Ramos (cell line): ENCODE results near the gene ZBTB20.

Source experiments
- in situ Hi-C: fragments of 300-500 bp; cut with MboI; formaldehyde crosslinking; loops from one replicate; pipeline ENCODE4 v1.14.3; 2022; ENCODE audit warnings: low sequenced_read_pairs; ENCODE audit not compliant: unreplicated experiment

The ZBTB20 gene

DNA sequence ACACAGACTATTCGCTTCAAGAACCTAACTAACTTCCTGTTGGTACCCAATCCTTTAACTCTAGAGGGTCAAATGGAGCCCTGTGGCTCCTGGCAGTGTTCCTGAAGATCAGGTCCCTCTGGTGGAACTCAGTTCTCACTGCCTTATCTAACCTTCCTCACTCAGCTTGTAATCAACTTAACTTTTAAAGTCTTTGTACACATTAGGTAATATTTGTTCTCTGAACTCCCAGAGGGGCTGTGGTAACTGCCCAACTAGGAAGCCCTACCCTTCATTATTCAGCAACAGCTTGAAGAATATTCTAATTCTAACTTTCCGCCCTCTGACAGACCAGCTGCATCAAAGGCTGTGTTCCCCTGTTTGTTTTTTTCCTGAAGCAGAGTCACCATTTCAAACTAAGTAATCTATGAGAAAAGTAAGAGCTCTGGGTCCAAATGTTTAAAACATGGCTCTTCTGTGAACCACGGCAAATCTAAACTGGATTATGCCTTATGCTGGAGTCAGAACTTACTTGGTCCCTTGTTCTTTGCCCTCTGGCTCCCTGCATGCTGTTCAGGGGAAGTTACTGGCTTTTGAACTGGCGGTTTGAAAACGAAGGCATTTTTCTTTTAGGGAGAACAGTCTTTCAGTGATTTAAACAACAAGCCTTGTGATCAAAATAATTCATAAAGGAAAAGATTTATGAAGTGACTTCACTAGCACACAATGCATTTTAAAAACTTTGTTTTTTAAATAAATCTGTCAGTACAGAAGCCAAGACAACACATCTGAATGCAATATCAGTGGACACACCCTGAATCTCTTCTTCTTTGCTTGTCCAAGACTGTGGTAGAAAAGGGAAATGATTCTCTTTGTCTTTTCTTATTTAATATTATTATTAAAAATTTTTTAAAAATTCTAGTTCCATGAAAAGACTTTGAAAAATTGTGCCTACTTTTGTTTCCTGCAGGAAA is 487.7 kb downstream of the ZBTB20 start:
- in situ Hi-C loops, result no loop called here

DNA sequence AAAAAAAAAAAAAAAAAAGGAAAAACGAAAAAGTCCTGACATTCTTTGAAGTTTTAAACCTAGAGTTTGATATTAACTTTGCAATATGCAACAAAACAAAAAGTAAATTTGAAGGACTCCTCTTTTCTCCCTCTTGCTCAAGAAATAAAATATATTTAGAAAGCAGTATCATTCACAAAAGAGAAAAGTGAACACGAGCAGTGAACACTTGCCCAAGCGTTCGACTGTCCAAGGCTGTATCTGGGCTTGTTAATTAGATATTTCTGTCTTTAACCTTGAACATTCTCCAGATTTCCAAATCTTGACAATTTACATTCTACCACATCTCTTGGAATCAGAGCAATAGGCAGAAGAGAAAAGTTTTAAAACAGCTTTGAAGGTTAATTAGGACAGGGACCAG is 495.5 kb downstream of the ZBTB20 start:
- in situ Hi-C loops, result no loop called here

DNA sequence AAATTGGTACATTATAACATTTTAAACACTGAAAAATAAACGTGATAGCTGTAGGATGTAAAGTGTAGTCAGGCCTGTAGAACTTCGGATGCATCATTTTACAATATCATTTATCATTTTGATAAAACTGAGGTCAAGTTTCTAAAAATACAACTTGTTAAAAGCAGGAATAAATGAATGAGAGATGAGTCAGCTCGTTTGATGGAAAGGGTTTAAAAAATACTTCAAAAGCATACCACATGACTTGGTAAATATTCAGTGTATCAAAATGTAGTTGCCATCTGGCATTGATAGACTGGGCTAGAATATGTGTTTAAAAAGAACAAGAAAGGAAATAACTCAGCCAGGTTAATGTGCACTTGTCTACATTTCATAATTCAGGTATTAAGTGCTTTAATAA is 496.3 kb downstream of the ZBTB20 start:
- in situ Hi-C loops, result no loop called here

DNA sequence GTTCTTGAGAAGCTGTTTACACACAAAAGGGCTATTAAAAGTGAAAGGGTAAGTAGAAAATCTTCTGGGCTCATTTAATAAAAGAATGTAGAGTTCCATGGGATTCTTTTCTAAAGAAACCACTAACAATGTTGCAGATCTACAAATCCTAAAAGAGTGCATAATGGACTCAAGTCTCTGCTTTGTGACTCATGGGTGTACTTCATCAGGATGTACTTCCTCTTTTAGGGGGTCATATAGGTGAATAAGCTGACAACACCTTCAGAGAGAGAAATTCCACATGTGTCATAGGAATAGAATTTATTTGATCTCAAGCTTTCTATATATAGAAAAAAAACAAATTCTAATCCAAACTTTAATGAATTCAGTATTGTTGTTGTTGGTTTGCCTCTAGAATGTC is 497.8 kb downstream of the ZBTB20 start:
- in situ Hi-C loops, result no loop called here

DNA sequence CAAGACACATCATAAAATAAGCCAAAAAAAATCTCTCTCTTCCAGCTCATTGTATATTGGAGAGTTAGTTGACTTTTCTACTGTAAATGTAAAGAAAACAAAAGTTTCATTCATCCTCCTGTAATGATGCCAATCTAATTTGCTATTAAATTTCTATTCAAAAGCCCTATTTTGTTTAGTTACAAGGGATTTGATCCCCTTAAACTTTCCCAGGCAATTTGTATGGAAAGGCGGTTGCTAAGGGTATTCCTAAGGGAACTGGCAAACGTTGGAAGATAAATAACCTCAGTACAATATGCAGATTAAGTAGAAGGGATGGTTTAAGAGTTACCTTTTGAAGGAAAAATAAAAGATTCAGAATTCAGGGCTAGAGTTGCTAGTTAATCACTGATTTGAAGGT is 500.6 kb downstream of the ZBTB20 start:
- in situ Hi-C loops, result no loop called here

DNA sequence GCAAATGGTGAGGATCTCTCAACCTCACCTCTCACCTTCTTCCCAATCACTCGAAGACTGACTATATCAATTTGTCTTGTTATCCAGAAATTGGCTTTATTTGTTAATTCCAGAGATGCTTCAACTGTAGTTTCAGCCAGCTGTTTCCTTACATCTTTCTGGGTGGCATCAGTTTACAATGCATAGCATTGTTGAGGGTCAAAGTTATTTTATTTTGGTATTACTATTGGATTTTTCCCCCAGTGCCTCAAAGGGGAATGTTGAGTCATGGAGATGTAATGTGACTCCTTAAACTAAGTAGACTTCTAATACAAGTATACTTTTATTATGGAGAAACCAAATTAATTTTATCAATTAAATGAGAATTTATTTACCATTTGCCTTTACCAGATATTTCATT is 501.7 kb downstream of the ZBTB20 start:
- in situ Hi-C loops, result no loop called here

DNA sequence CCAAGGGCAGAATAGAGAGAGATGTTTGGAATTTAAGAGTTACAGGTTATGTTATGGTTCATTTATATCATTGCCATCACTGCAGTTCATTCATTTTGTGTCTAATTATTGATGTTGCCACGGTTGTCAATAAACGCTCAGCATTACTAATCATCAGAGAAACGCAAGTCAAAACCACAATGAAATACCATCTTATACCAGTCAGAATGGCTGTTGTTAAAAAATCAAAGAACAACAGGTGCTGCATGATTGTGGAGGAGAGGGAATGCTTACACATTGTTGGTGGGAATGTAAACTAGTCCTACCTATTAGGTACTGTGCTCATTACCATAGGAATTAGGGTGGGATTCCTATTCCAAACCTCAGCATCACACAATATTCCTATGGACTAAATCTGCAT is 502.7 kb downstream of the ZBTB20 start:
- in situ Hi-C loops, result no loop called here

DNA sequence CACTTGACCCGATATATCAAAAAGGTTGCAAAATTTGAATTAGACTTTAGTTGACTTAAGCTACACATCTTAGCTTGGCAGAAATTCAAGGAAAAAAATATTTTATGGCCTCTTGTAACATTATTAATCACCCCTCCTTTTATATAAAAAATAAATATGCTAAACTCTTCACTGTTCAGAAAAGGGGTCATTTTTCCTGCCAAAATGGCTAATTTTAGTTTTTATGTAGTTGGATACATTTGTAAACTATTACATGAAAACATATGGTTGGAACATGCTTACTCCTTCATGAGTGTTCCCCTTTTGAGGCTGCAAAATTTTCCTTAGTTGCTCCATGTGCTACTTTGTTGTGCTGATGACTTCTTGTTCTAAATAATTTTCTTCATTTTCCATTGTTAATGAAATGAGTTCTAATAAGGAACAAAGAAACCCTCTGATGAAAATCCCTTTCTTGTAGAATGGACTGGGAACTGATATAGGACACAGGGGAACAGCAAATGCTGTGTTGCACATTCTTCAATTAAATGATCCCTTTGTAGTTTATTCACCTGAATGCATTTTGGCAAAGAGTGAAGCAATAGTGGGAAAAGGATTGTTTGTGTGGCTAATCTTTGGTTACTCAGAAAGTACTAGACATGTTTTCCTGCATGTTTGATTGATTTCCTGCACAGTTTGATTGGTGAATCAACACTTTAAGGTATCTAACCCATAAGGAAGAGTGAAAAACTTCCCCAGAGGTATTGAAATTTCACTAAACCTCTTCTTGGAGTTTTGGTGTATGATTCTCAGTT is 503.9 kb downstream of the ZBTB20 start:
- in situ Hi-C loops, result no loop called here

DNA sequence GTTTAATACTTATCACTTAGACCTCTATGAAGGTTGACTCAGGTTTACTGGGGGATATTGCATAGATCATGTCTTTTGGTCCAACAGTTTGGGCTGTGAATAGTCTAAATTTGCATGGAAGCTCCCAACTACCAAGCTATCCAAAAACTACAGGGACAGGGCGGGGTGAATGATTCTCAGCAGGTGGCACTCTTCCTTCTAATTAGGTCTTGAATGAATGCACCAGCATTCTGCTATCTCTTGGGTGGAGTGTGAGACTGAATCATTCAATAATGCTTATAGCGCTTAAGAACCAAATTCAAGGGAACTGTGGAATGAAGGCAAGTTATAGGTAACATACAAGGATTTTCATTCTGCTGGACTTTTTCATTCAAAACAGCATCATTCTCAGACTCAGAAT is 507.0 kb downstream of the ZBTB20 start:
- in situ Hi-C loops, result no loop called here

DNA sequence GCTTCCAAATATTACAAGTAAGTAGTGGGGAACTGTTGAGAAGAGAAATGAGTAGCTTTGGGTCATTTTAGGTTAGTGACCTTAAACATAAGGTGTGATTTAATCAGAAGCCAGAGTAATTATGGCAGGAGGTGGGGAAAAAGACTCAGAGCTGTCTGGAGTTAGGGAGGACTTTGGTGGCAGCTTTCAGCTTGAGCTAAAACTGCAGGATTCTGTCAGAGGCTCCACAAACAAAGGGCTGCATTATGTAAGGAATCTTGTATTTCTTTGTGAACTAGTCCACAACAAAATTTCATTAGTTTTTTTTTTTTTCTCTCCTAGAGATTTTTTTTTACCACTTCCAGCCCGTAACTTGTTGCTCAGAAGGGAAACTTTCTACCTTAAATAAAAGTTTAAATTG is 507.9 kb downstream of the ZBTB20 start:
- in situ Hi-C loops, result no loop called here

DNA sequence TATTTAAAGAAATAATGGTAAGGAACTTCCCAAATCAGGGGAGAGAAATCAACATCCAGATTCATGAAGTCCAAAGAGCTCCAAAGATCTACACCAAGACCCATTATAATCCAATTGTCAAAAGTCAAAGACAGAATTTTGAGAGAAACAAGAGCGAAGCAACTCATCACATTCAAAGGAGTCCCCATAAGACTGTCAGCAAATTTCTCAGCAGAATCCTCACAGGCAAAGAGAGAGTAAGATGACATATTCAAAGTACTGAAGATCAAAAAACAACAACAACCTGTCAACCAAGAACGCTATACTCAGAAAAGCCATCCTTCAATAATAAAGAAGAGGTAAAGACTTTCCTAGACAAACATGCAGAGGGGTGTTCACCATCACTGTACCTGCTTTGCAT is 511.2 kb downstream of the ZBTB20 start:
- in situ Hi-C loops, result no loop called here

DNA sequence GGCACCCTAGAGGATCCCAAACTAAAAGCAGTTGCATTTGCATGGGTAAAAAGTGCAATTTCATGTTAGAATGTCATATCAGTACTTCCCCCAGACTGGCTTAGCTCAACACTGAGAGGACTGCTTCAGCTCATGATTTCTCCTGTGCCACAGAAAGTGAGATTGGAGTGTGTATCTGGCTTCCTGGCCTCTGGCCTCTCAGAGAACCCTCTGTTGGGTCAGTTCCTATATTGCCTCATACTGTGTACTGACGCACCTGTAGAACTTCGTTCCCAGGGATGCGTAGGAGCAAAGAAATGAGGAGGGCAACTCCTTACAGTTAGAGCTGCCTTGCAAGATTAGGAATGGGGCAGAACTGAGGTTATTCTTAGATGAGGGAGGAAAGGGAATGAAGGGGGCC is 512.5 kb downstream of the ZBTB20 start:
- in situ Hi-C loops, result no loop called here

DNA sequence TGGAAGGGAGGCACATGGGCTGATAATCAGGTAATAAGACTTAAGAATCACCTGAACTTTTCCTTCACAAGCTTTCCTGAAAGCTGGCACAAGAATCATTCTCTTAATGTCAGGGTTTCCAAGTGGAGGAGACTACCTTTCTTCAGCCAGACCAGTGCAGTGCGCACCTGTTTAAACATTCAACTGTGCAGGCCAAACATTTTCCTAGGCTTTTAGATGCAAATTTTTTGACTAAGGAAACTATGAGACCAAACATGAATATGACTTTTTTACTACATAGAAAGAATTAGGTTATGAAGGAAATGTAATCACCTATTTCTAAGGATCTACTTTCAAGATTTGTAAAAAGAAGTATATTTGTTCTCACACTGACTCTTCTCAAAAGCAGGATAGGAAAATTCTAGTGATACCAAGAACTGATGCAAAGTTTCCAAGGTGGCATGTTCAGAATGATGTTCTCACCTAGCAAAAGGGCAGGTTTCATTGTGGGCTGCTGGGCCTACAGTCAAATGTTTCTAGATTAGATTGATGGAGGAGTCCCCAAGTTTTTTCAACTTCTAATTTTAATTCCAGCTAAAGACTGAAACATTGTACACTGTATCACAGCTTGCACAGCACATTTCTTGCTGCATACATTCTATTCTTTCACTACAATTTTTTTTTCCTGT is 514.2 kb downstream of the ZBTB20 start:
- in situ Hi-C loops, result no loop called here

DNA sequence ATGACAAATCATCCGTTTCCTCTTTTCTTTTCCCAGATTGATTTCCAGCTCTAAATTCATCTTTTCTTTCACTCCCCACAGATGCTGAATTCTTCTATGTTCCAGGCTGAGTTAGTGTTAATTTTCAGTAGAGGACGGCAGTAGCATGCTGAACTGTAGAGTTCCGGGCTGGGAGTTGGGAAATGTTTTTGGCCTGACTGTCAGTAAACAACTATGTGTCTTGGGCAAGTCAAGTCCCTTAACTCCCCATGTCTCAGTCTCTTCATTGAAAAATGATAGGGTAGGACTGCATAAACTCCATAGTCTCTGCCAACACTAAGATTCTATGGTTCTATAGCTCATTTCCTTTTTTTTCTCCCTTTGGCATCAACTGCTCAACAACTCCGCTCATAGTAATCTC is 519.3 kb downstream of the ZBTB20 start:
- in situ Hi-C loops, result no loop called here

DNA sequence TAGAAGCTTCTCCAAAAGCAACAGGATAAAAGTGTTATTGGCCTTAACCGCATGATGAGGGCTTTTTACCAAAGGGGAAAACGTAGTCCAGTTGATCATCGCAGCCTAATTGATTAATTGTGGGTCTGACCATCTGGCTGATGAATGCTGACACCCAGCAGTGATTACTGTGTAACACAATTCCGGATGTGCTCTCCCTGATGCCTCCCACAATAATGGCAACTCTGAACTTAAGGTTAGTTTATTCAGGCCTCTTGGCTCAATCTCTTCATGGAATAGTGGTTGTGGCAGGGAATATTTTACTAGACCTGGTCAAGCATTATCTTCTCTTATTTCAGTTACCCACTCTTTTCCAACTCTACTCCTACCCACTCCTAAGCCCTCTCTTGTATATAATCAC is 520.3 kb downstream of the ZBTB20 start:
- in situ Hi-C loops, result no loop called here

DNA sequence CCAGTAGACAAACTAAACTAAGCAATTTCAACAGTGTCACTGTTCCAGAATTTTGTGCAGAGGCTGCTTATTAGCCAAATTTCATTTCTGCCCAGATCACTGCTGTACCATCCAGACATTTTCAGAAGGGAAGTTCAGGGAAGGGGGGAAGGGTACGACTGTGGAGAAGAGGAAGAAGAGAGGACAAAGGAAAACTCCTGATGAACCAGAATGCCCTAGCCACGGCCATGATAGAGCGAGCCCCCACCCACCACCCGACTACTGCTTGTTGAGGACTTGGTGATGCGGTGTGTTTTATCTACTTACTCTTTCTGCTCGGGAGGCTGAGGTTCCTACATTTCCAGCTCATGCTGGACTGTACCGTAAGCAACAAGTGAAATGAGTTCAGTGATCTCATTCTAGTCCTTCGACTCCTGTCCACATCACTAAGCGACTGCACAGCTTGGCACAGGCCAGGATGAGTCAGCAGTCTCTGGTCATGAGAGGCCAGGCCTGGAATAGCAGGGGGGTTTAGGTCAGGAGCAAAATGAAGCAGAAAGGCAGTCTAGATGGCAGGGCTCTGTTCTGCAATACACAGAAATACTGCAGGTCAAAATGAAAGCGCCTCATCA is 522.4 kb downstream of the ZBTB20 start:
- in situ Hi-C loops, result no loop called here

DNA sequence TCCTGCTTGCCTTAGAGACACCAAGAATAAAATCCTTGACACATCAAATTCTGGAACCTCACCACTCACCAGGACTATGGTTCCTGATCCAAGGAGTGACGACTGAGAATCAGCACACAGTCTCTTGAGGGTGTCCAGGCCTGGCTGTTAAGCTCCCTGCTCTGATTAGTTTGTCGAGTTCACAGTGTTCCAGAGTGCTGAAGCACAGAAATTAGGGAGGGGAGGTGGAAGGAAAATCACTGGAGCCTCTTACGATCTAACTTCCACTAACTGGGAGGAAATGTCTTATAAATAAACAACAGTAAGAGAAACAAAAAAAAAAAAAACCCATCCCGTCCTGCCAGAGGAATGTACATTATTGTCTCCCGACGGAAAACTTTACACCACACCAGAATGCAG is 523.0 kb downstream of the ZBTB20 start:
- in situ Hi-C loops, result no loop called here

DNA sequence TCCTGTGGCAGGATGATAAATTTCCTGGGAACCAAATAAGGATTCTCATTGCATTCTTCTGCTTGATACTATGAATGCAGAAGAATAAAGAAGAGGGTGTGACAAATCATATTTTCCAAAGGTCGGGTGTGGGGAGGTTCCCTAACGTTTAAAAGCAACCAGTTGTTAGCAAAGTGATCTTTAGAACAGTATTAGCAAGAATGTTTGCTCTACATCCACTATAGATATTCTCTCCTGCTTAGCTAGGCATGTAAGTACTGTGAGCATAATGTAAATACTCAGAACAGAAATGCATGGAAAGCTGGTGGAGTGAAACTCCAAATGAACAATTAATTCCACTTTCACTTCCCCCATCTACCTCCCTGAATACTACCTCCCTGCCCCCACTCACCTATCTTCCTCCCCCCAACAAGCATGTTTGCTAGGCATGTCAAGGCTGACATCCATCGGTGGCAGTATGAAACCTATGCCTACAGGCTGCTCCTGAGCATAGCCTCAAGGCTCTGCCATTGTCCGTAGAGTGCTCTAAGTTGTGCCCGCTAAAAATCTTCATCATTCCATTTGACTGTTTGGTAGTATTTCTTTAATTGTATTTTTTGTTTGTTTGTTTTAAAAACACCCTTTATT is 523.6 kb downstream of the ZBTB20 start:
- in situ Hi-C loops, result no loop called here

DNA sequence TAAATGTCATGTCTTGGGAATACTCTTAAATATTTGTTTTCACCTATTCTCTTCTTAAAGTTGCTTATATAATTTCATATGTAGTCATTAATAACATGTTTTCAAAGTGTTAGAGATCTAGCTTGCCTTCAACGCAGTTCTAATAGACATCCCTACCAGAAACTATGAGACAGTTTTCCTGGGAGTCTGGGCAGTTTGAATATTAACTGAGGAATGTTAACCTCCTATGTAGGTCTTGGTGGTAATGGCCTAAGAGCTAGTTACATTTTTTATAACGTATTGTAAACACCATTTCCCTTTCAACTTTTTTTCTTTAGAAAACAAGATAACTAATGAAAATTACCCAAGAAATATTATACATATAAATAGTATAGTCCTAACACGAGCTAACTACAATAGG is 525.1 kb downstream of the ZBTB20 start:
- in situ Hi-C loops, result no loop called here

DNA sequence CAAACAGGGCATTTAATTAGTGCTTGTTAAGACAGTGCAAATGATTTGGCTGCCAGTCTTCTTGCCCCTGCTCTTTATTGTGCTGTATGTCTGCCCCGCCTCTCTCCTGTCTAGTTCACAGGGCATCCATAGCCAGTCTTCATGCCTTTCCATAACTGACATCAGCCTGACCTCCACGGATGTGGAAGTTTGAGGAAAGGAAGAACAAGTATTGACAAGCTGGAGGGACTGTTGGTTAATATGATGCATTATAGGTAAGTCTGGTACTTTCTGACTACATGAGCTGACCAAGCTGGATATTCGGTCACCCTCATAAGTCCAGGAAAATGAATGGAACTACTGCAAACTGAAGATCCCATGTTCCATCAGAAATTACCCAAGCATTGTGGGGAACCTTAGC is 527.3 kb downstream of the ZBTB20 start:
- in situ Hi-C loops, result no loop called here
